Nephron progenitor cell (in vitro differentiated cells): ENCODE measurements around the gene RPL41.

Experiments
- DNase-seq: peaks from one replicate; pipeline ENCODE4 v3.0.0; 2021
- H3K27ac Mint-ChIP-seq: 2 replicates; pipeline ENCODE4 v1.8.0; 2021; ENCODE audit warnings: mild to moderate bottlenecking, moderate library complexity, mixed read lengths
- H3K27me3 Mint-ChIP-seq: 2 replicates; pipeline ENCODE4 v1.8.0; 2021; ENCODE audit warnings: mild to moderate bottlenecking, low read depth, mixed read lengths; ENCODE audit not compliant: poor library complexity
- H3K36me3 Mint-ChIP-seq: 2 replicates; pipeline ENCODE4 v1.8.0; 2021; ENCODE audit warnings: low read depth, mixed read lengths
- H3K4me1 Mint-ChIP-seq: 2 replicates; pipeline ENCODE4 v1.8.0; 2021; ENCODE audit warnings: mixed read lengths
- H3K4me3 Mint-ChIP-seq: 2 replicates; pipeline ENCODE4 v1.8.0; 2021; ENCODE audit warnings: mild to moderate bottlenecking, moderate library complexity, mixed read lengths
- H3K9me3 Mint-ChIP-seq: 2 replicates; pipeline ENCODE4 v1.8.0; 2021; ENCODE audit warnings: mild to moderate bottlenecking, moderate library complexity, mixed read lengths
- CTCF ChIP-seq: fragments of 200-600 bp; sonication (generic); IDR thresholded peaks from 2 replicates; pipeline ENCODE4 v1.5.0; 2021; ENCODE audit warnings: antibody characterized with exemption

RPL41 gene

DNA sequence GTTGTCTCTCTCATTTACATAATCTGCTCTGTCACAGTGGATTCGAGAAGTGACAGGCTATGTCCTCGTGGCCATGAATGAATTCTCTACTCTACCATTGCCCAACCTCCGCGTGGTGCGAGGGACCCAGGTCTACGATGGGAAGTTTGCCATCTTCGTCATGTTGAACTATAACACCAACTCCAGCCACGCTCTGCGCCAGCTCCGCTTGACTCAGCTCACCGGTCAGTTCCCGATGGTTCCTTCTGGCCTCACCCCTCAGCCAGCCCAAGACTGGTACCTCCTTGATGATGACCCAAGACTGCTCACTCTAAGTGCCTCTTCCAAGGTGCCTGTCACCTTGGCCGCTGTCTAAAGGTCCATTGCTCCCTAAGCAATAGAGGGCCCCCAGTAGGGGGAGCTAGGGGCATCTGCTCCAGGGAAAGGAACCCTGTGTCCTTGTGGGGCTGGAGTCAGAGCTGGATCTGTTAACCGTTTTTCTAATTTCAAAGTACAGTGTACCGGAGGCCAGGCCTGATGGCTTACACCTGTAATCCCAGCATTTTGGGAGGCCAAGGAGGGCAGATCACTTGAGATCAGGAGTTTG, 31.4 kb upstream of the RPL41 start:
- Mint-ChIP-seq H3K27ac (no peak overlapping the region), H3K36me3 (no peaks in the 10 kb centered on the region), H3K4me1 (peaks cover 25% of the 10 kb centered on the region), H3K9me3 (no peaks in the 10 kb centered on the region), H3K27me3 (peaks cover 25% of the 10 kb centered on the region), H3K4me3 (no peak overlapping the region)
- DNase-seq: peak; percentile 24
- TF ChIP-seq CTCF: no peak

DNA sequence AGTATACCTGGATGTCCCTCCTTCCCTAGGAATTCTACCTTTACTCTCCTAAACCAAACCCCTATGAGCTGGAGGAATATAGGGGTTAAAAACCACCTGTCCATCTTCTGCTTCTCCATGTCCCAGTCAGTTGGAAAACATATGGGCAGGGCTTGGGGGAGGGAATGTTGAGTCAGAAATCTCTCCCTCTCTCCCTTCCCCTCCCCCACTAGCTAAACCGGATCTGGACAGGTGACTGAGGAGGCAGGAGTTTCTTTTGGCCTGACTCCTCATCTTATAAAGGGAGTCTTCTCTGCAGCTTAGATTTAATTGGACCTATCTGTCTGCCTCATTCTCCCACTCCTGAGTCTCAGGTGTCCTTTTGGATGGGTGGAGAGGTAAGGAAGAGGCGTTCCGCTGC, 30.3 kb upstream of the RPL41 start:
- Mint-ChIP-seq H3K27ac (no peak overlapping the region), H3K27me3 (peaks cover 14% of the 10 kb centered on the region), H3K4me3 (no peak overlapping the region), H3K4me1 (peaks cover 19% of the 10 kb centered on the region), H3K9me3 (no peaks in the 10 kb centered on the region), H3K36me3 (no peaks in the 10 kb centered on the region)
- DNase-seq: no peak
- TF ChIP-seq CTCF: no peak

GRCh38 chr12:56086608-56087007, 29.8 kb upstream of the RPL41 start:
- no peak overlapping the region for H3K27ac Mint-ChIP-seq
- H3K9me3 Mint-ChIP-seq: no peaks in the 10 kb centered on the region
- H3K36me3 Mint-ChIP-seq: no peaks in the 10 kb centered on the region

GRCh38 chr12:56087220-56087619, 29.2 kb upstream of the RPL41 start:
- Mint-ChIP-seq H3K9me3 (no peaks in the 10 kb centered on the region), H3K27me3 (peaks cover 10% of the 10 kb centered on the region), H3K36me3 (no peaks in the 10 kb centered on the region), H3K27ac (no peak overlapping the region), H3K4me1 (peaks cover 12% of the 10 kb centered on the region), H3K4me3 (no peak overlapping the region)
- DNase-seq: no peak
- TF ChIP-seq CTCF: no peak

More at GRCh38 chr12:56086608-56087007, 29.8 kb upstream of the RPL41 start:
- Mint-ChIP-seq H3K27me3 (peaks cover 10% of the 10 kb centered on the region), H3K4me1 (peaks cover 16% of the 10 kb centered on the region), H3K4me3 (no peak overlapping the region)
- no peak for TF ChIP-seq CTCF
- no peak for DNase-seq

- H3K4me1 Mint-ChIP-seq: peaks cover 10% of the 10 kb centered on the region
- H3K27me3 Mint-ChIP-seq: peaks cover 4% of the 10 kb centered on the region
- no peak overlapping the region for H3K27ac Mint-ChIP-seq
- peaks cover 5% of the 10 kb centered on the region for H3K9me3 Mint-ChIP-seq
- no peak for TF ChIP-seq CTCF
- H3K4me3 Mint-ChIP-seq: no peak overlapping the region
- no peak for DNase-seq
- H3K36me3 Mint-ChIP-seq: no peaks in the 10 kb centered on the region
Observed at GRCh38 chr12:56097738-56098137, 18.7 kb upstream of the RPL41 start.

DNA sequence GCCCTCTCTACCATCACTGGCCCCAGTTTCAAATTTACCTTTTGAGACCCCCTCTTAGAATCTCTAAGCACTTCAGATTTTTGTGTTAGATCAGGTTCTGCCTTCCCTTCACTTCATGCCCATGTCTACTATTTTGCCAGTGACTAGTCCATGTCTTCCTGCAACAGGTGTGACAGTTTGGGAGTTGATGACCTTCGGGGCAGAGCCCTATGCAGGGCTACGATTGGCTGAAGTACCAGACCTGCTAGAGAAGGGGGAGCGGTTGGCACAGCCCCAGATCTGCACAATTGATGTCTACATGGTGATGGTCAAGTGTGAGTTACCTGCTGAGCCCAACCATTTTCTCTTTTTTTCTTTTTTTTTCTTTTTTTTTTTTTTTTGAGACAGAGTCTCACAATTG, 17.8 kb upstream of the RPL41 start:
- no peak for DNase-seq
- Mint-ChIP-seq H3K36me3 (no peaks in the 10 kb centered on the region), H3K4me3 (no peak overlapping the region), H3K4me1 (peaks cover 18% of the 10 kb centered on the region), H3K27ac (no peak overlapping the region), H3K9me3 (no peaks in the 10 kb centered on the region), H3K27me3 (peaks cover under 1% of the 10 kb centered on the region)
- TF ChIP-seq CTCF: no peak
